ENCODE measurements around the gene RERE.

GRCh38 chr1:8544644-8545043 is 272.8 kb downstream of the RERE start:
- TF ChIP-seq CTCF (IDR thresholded peaks at IDR 0.05; ENCODE audit: low read depth, low read length, poor library complexity, severe bottlenecking) (no peak), EZH2phosphoT487 (IDR thresholded peaks at IDR 0.05; ENCODE audit: borderline replicate concordance, low read length) (no peak)
